RCC 7860 (cell line): Measurements from ENCODE around the gene COG3.

Source experiments
- DNase-seq: peaks from one replicate; pipeline ENCODE4 v3.0.0-alpha.2; 2015; ENCODE audit warnings: low spot score
- FAIRE-seq: peaks from 2 replicates; lab custom pipeline; 2012; peaks lifted over from hg19 to GRCh38; lab: Jason Lieb, UNC

Gene COG3

DNA sequence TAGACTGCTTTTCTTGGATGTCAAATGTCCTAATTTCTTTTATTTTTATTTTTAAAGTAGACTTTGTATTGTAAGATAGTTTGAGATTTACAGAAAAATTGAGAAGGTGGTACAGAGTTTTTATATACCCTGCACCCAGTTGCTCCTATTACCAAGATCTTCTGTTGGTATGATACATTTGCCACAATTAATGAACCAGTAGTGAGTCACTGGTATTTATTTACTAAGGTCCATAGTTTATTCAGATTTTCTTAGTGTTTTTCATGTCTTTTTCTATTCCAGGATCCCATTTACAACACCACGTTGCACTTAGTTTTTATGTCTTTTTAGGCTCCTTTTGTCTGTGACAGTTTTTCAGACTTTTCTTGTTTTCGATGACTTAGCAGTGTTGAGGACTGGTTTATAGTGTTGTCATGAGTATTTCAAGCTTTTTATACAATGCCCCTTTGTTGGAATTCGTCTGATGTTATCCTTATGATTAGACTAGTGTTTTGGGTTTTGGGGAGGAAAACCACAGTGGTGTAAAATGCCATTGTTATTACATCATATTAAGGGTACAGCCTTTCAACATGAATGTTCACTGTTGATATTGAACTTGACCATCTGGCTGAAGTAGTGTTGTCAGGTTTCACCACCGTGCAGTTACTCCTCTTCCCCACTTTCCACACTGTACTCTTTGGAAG is 35.9 kb downstream of the COG3 start:
- FAIRE-seq = peak; percentile 81
- DNase-seq = peak; percentile 90

- FAIRE-seq = no peak
- no peak for DNase-seq
These were observed 36.4 kb downstream of the COG3 start for GRCh38 chr13:45501175-45501526.

GRCh38 chr13:45503658-45504057 is 38.9 kb downstream of the COG3 start:
- FAIRE-seq (no peak), DNase-seq (no peak)

- no peak for DNase-seq
- no peak for FAIRE-seq
These were observed 42.1 kb downstream of the COG3 start for GRCh38 chr13:45506811-45507210.

DNA sequence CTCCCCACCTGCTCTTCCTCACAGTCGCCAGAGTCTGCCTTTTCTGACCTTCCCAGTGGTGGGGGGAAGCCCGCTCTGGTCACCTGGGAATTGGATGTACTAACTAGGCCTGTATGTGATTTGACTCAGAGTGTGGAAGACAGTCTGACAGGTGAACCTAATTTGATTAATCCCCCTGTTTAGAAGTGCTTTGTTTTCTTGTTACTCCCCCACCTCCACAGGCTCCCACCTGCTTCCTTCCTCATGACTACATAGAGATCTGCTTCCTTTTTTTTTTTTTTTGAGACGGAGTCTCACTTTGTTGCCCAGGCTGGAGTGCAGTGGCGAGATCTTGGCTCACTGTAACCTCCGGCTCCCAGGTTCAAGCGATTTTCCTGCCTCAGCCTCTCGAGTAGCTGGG is 44.0 kb downstream of the COG3 start:
- DNase-seq (no peak), FAIRE-seq (no peak)

GRCh38 chr13:45510672-45511071 is 45.9 kb downstream of the COG3 start:
- DNase-seq (no peak), FAIRE-seq (no peak)

DNA sequence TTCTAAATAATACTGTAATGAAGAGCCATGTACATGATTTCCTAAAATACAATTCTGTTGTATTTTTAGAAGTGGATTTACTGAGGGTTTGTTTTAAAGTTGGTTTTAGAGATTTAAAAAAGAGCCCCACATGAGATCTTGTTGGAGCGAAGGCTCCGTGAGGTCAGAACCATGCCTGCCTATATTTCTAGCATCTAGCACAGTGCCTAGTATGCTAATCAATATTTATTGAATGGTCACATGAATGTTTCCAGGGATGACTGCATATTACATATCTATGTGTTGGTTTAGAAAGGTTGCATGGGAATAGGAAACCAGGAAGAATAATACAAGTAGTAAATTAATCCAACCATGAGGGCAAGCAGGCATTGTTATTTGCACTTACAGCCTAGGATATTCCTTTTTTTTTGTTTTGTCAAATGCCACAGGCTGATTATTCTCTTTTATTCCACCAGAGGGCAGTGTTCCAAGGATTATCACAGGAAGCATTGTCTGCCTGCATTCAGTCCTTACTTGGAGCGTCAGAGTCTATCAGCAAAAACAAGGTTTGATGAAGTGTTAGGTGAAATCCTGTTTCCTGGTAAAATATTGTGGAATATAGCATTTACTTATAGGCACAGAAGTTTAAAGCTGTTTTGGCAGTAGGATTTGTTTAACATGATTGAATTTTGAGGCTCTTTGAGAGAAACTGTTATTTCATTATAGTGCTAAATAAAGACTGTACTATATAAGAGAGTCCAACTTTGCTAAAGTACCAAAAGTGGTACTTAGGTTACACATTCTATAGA is 46.8 kb downstream of the COG3 start:
- FAIRE-seq (peak; percentile 46), DNase-seq (peak; percentile 46)

DNA sequence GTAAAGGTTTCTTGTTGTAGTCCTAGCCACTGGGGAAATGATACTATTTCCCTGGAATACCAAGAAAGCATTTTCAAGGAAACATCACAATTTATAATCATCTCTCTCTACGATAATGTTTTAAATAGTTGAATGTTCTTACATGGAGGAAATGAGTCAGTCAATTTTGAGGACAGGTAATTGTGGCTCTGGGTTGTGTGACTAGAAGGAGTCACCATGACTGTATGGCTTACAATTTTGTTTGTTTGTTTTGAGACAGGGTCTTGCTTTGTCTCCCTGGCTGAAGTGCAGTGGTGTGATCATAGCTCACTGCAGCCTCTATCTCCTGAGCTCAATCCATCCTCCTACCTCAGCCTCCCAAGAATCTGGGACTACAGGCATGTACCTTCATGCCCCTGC is 47.4 kb downstream of the COG3 start:
- FAIRE-seq (no peak), DNase-seq (peak; percentile 26)

DNA sequence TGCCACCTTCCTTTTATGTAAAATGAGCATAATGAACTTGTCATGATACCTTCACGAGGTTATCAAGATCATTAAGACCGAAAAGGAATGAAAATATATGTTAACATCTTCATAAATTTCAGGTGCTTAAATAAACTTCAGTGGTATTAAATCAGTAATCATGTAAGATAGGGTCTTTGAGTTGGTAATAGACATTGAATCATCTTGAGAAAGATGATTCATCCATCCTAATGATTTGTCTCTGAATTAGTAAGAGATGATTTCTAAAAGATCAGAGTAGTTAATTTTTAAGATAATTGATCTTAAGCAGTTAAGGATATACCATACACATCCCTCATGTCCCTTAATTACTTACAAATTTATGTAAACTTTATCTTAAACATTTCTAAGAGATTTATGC is 52.0 kb downstream of the COG3 start:
- no peak for FAIRE-seq
- DNase-seq = no peak

DNA sequence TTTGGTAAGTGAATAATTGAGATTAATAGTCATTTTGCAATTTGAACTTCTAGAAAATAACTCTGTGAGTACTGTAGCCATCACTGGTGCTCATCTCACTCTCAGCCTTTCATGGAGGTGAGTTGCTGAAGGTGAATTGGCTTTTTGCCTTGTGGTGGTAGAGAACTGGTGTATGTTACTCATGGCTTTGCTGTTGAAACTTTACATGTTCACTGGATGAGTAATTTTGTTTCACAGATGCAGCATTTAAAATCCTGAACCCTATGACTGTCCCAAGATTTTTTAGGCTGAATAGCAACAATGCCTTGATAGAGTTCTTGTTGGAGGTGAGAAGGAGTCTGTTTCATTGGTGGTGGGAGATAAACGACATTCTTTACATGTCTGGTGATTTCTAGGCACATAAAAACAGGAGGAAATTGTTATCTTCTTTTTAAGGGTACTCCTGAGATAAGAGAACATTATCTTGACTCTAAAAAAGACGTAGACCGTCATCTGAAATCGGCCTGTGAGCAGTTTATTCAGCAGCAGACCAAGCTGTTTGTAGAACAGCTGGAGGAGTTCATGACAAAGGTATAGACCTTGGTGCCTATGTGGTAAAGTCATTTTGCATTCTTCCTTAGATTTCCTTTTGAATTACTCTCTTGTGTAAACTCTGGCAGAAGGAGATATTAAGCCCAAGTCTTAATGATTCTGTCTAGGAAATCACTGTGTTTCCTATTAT is 53.9 kb downstream of the COG3 start:
- no peak for FAIRE-seq
- DNase-seq = no peak

GRCh38 chr13:45519493-45519892 is 54.8 kb downstream of the COG3 start:
- DNase-seq = no peak
- no peak for FAIRE-seq

DNA sequence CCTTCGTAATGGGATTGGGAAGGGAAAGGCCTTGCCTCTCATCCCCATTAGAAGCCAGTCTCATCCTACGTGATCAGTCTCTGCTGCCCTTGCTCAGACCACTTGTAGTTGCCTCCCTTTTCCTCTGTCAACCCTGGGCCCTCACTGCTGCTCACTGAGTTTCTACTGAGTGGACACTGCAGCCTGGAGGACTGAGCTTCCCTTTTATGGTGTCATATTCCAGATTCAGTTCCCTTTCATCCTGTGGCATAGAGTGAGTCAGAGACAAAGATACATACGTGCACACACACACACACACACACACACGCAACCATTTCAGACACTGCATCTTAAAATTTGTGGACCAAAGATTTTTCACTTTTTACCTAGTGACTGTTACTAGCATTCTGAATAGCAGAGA is 56.6 kb downstream of the COG3 start:
- DNase-seq (no peak), FAIRE-seq (no peak)

GRCh38 chr13:45522571-45522970 is 57.8 kb downstream of the COG3 start:
- no peak for FAIRE-seq
- no peak for DNase-seq

GRCh38 chr13:45527699-45528462 is 63.1 kb downstream of the COG3 start:
- FAIRE-seq (no peak), DNase-seq (no peak)

- no peak for DNase-seq
- FAIRE-seq = no peak
These were observed 65.0 kb downstream of the COG3 start for GRCh38 chr13:45529758-45530157.

DNA sequence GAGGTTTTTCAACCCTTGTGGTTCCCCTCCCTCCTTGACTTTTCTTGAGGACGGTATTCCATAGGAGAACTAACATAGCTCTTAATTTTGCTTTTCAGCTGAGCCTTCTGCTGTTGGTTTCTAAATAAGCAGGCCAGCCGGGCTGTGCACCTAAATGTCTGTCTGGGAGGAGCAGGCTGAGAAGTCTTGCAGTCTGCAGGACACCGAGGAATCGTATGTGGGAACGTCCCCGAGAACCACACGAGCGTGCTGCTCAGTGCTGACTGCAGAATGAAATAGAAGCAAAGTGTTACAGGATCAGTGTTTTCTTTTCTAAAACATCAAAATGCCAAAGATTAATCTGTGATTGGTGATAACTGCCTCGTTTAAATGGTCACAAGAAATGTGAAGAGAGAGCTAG is 69.9 kb downstream of the COG3 start:
- no peak for FAIRE-seq
- DNase-seq = no peak

- DNase-seq (no peak), FAIRE-seq (no peak)
These were observed 71.5 kb downstream of the COG3 start for GRCh38 chr13:45536224-45536623.

GRCh38 chr13:45537516-45537915 is 72.8 kb downstream of the COG3 start:
- FAIRE-seq (no peak), DNase-seq (no peak)

GRCh38 chr13:45538382-45538781 is 73.6 kb downstream of the COG3 start:
- DNase-seq (no peak), FAIRE-seq (no peak)

GRCh38 chr13:45540195-45540594 is 75.5 kb downstream of the COG3 start:
- FAIRE-seq = no peak

DNA sequence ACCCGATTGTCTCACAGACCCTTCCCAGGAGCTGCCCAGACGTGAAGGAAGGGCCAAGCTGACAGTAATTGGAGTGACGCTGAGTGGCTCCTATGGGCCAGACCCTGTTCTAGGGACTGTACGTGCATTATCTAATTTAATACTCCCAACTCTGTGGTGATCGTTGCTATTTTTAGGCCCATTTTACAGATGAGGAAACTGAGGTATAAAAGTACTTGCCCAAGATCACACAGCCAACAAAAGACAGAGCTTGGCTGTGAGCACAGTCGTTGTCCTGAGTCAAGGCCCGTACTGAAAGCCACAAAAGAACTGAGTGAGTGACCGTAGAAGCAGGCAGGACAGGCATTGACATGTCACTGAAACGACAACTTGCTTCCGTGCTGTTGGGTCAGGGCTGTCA is 76.1 kb downstream of the COG3 start:
- FAIRE-seq (no peak), DNase-seq (no peak)

More at GRCh38 chr13:45540195-45540594, 75.5 kb downstream of the COG3 start:
- no peak for DNase-seq
